Measurements from ENCODE around the gene NCAM2.

The NCAM2 gene

GRCh38 chr21:21434944-21435343, 436.7 kb downstream of the NCAM2 start:
- no peak for DNase-seq

GRCh38 chr21:21436012-21436534, 437.9 kb downstream of the NCAM2 start:
- no peak for DNase-seq

- DNase-seq: no peak
These were observed 441.6 kb downstream of the NCAM2 start for GRCh38 chr21:21439761-21440160.

- DNase-seq: no peak
These were observed 458.9 kb downstream of the NCAM2 start for GRCh38 chr21:21457077-21457476.

- no peak for DNase-seq
These were observed 460.0 kb downstream of the NCAM2 start for GRCh38 chr21:21458124-21458631.

GRCh38 chr21:21460979-21461378, 462.8 kb downstream of the NCAM2 start:
- DNase-seq: no peak

GRCh38 chr21:21463456-21463855, 465.2 kb downstream of the NCAM2 start:
- peak in 1 of 56 donors; percentile 1 for DNase-seq

- no peak for DNase-seq
These were observed 466.5 kb downstream of the NCAM2 start for GRCh38 chr21:21464684-21465083.

- DNase-seq: no peak
These were observed 468.5 kb downstream of the NCAM2 start for GRCh38 chr21:21466752-21467151.

- no peak for DNase-seq
These were observed 469.8 kb downstream of the NCAM2 start for GRCh38 chr21:21468003-21468402.

- DNase-seq: no peak
These were observed 483.0 kb downstream of the NCAM2 start for GRCh38 chr21:21481239-21481638.

GRCh38 chr21:21508859-21509258, 510.6 kb downstream of the NCAM2 start:
- DNase-seq: no peak

GRCh38 chr21:21530680-21531079, 532.5 kb downstream of the NCAM2 start:
- DNase-seq: no peak

- DNase-seq: no peak
These were observed 549.3 kb downstream of the NCAM2 start for GRCh38 chr21:21547368-21547953.

- DNase-seq: no peak
These were observed 561.3 kb downstream of the NCAM2 start for GRCh38 chr21:21559285-21560045.
